C4-2B (cell line): ENCODE results near the gene ZFP42.

Source experiments
- CTCF ChIP-seq: fragments of 450-650 bp; conservative IDR thresholded peaks from 2 replicates; pipeline ENCODE4 v1.5.1; 2017; ENCODE audit warnings: mild to moderate bottlenecking
- ZFX ChIP-seq: fragments of 450-650 bp; IDR thresholded peaks from 2 replicates; pipeline ENCODE4 v1.6.1; 2017

- TF ChIP-seq CTCF (no peak), ZFX (no peak)
These were observed 11.8 kb upstream of the ZFP42 start for GRCh38 chr4:187983746-187984145.
